ENCODE measurements around the gene NEK7. TPM values are rescaled to one million over a fixed set of nuclear protein-coding genes. Genes with fewer than 3 reads are reported as not detected.

Gene NEK7
- total and polyA plus RNA-seq, 2 donors (not counting 1 experiment from before 2014, with no cell fraction given) = 8.1 to 75.4 TPM

- no peaks in the 10 kb centered on the region for H3K9me3 Mint-ChIP-seq (ENCODE audit: insufficient read depth)
- WGBS (ENCODE audit: insufficient coverage) = 17% methylated on average over 2 of the region's 3 CpGs
- H3K4me2 ChIP-seq (replicated peaks; ENCODE audit: low read depth, low read length, poor library complexity, severe bottlenecking) = no peak overlapping the region
- intact Hi-C loops (cut with micrococcal nuclease) = no loop called here
- H3K9me3 ChIP-seq (ENCODE audit: control extremely low read depth in 1 of 3, control insufficient read depth in 2 of 3, insufficient read depth in 1 of 3, low read length in 2 of 3) = peaks cover 0 to 1% (median 0%) of the 10 kb centered on the region in 3 donors
- no peak for DNase-seq
- TF ChIP-seq EZH2 (IDR thresholded peaks at IDR 0.05; ENCODE audit: borderline replicate concordance, insufficient read depth, low read depth, low read length, poor library complexity, severe bottlenecking) (no peak), CTCF (IDR thresholded peaks at IDR 0.05) (no peak)
- H3K4me1 Mint-ChIP-seq = no peaks in the 10 kb centered on the region
- no peak overlapping the region for H3K27ac Mint-ChIP-seq
- H2AFZ ChIP-seq (ENCODE audit: insufficient read depth, low read depth, low read length, poor library complexity, severe bottlenecking) = no peak overlapping the region
- no peaks in the 10 kb centered on the region for H3K36me3 ChIP-seq (replicated peaks in 1 of 2; ENCODE audit: control extremely low read depth in 1 of 2, control insufficient read depth in 1 of 2, extremely low read depth in 1 of 2, insufficient read depth in 2 of 2, low read length in 1 of 2)
- peaks cover 20% of the 10 kb centered on the region for H3K27me3 Mint-ChIP-seq
- ATAC-seq (ENCODE audit: low read depth) = no peak
- H3K79me2 ChIP-seq (ENCODE audit: control insufficient read depth, insufficient read depth, low read length) = no peaks in the 10 kb centered on the region
- no peaks in the 10 kb centered on the region for H3K27me3 ChIP-seq (replicated peaks in 1 of 4; ENCODE audit: control extremely low read depth in 1 of 4, control insufficient read depth in 3 of 4, insufficient read depth in 4 of 4, low read length in 3 of 4)
- no peaks in the 10 kb centered on the region for H4K20me1 ChIP-seq (ENCODE audit: control insufficient read depth, insufficient read depth, low read length, poor library complexity, severe bottlenecking)
- no peak overlapping the region for H3K4me3 Mint-ChIP-seq
- no peak overlapping the region for H3K9ac ChIP-seq (ENCODE audit: low read length)
- no peak overlapping the region for H3K4me3 ChIP-seq (ENCODE audit: control extremely low read depth in 1 of 5, extremely low read depth in 1 of 5, insufficient read depth in 1 of 5, low read depth in 2 of 5, low read length in 4 of 5)
- ChIA-PET POLR2A (no interaction called here), CTCF (no interaction called here)
- H3K27ac ChIP-seq (ENCODE audit: low read length in 2 of 2) = no peak overlapping the region
- no peaks in the 10 kb centered on the region for H3K4me1 ChIP-seq (ENCODE audit: control insufficient read depth in 2 of 2, insufficient read depth in 2 of 2, low read length in 2 of 2)
Measured at GRCh38 chr1:198143797-198144196, 13.0 kb upstream of the NEK7 start.

GRCh38 chr1:198147216-198147615 is 9.6 kb upstream of the NEK7 start:
- ChIA-PET POLR2A (no interaction called here), CTCF (interaction anchor here (1.3 kb wide), 1 partner anchor 9 kb away, joined by 3 read pairs; no protein-coding TSS in a partner anchor)
- H3K4me3 ChIP-seq (ENCODE audit: control extremely low read depth in 1 of 5, extremely low read depth in 1 of 5, insufficient read depth in 1 of 5, low read depth in 2 of 5, low read length in 4 of 5) = no peak overlapping the region
- no peaks in the 10 kb centered on the region for H3K4me1 ChIP-seq (ENCODE audit: control insufficient read depth in 2 of 2, insufficient read depth in 2 of 2, low read length in 2 of 2)
- no peaks in the 10 kb centered on the region for H3K27me3 ChIP-seq (replicated peaks in 1 of 4; ENCODE audit: control extremely low read depth in 1 of 4, control insufficient read depth in 3 of 4, insufficient read depth in 4 of 4, low read length in 3 of 4)
- no peak overlapping the region for H2AFZ ChIP-seq (ENCODE audit: insufficient read depth, low read depth, low read length, poor library complexity, severe bottlenecking)
- intact Hi-C loops (cut with micrococcal nuclease) = no loop called here
- H3K4me1 Mint-ChIP-seq = no peaks in the 10 kb centered on the region
- TF ChIP-seq EZH2 (IDR thresholded peaks at IDR 0.05; ENCODE audit: borderline replicate concordance, insufficient read depth, low read depth, low read length, poor library complexity, severe bottlenecking) = no peak
- no peak overlapping the region for H3K9ac ChIP-seq (ENCODE audit: low read length)
- no peaks in the 10 kb centered on the region for H3K9me3 ChIP-seq (ENCODE audit: control extremely low read depth in 1 of 3, control insufficient read depth in 2 of 3, insufficient read depth in 1 of 3, low read length in 2 of 3)
- no peak overlapping the region for H3K27ac Mint-ChIP-seq
- no peak for DNase-seq
- H4K20me1 ChIP-seq (ENCODE audit: control insufficient read depth, insufficient read depth, low read length, poor library complexity, severe bottlenecking) = no peaks in the 10 kb centered on the region
- ATAC-seq (ENCODE audit: low read depth) = no peak
- WGBS (ENCODE audit: insufficient coverage) = no CpG with 5 or more reads among the region's 2 CpGs
- peaks cover 21% of the 10 kb centered on the region for H3K27me3 Mint-ChIP-seq
- H3K9me3 Mint-ChIP-seq (ENCODE audit: insufficient read depth) = no peaks in the 10 kb centered on the region
- no peaks in the 10 kb centered on the region for H3K79me2 ChIP-seq (ENCODE audit: control insufficient read depth, insufficient read depth, low read length)
- no peaks in the 10 kb centered on the region for H3K36me3 ChIP-seq (replicated peaks in 1 of 2; ENCODE audit: control extremely low read depth in 1 of 2, control insufficient read depth in 1 of 2, extremely low read depth in 1 of 2, insufficient read depth in 2 of 2, low read length in 1 of 2)
- H3K4me2 ChIP-seq (replicated peaks; ENCODE audit: low read depth, low read length, poor library complexity, severe bottlenecking) = no peak overlapping the region
- H3K27ac ChIP-seq (ENCODE audit: low read length in 2 of 2) = no peak overlapping the region
- no peak overlapping the region for H3K4me3 Mint-ChIP-seq

All from B cell (primary cell).